Spleen (tissue), 13 donors: ENCODE measurements around the gene SLN. TPM values are rescaled to one million over a fixed set of nuclear protein-coding genes. Genes with fewer than 3 reads are reported as not detected.
"Not testable (repeated sequence)": the region's sequence is repeated elsewhere in the genome, so short reads cannot be mapped to it uniquely, and the experiment has no call there.

Experiments
- DNase-seq: peaks from one replicate; pipeline ENCODE4 v3.0.0-alpha.2; 2020
- H3K27ac ChIP-seq, 8 donors: fragments of 200-600 bp; sonication (generic) in 7 of 8; 1 replicate in 4 of 8; 2 replicates in 4 of 8; pipeline versions ENCODE4 v1.5.0 to v1.8.0; 2016 to 2021; ENCODE audit warnings: inconsistent platforms in 4 of 8, mild to moderate bottlenecking in 4 of 8, moderate library complexity in 1 of 8
- H3K27me3 ChIP-seq, 7 donors: fragments of 200-600 bp; sonication (generic) in 6 of 7; replicated peaks in 1 of 7; 1 replicate in 4 of 7; 2 replicates in 3 of 7; pipeline versions ENCODE4 v1.5.0 to v1.8.0; 2016 to 2021; ENCODE audit warnings: inconsistent platforms in 3 of 7, mild to moderate bottlenecking in 1 of 7
- H3K36me3 ChIP-seq, 6 donors: fragments of 200-600 bp; sonication (generic) in 5 of 6; 1 replicate in 4 of 6; 2 replicates in 2 of 6; pipeline versions ENCODE4 v1.5.0 to v1.8.0; 2016 to 2021; ENCODE audit warnings: inconsistent platforms in 2 of 6
- H3K4me1 ChIP-seq, 6 donors: fragments of 200-600 bp; sonication (generic) in 5 of 6; 1 replicate in 3 of 6; 2 replicates in 3 of 6; pipeline versions ENCODE4 v1.5.0 to v1.8.0; 2016 to 2021; ENCODE audit warnings: inconsistent platforms in 3 of 6
- H3K4me3 ChIP-seq, 8 donors: fragments of 200-600 bp; sonication (generic) in 7 of 8; 1 replicate in 4 of 8; 2 replicates in 4 of 8; pipeline versions ENCODE4 v1.5.0 to v1.8.0; 2016 to 2021; ENCODE audit warnings: inconsistent platforms in 4 of 8, mild to moderate bottlenecking in 4 of 8, moderate library complexity in 2 of 8
- H3K9me3 ChIP-seq, 8 donors: fragments of 200-600 bp; sonication (generic) in 7 of 8; 1 replicate in 4 of 8; 2 replicates in 4 of 8; pipeline versions ENCODE4 v1.5.0 to v1.8.0; 2016 to 2021; ENCODE audit warnings: inconsistent platforms in 4 of 8
- CTCF ChIP-seq, 11 experiments: fragments of 200-600 bp in 7 of 11; fragments of 450-650 bp in 4 of 11; sonication (generic) in 4 of 11; IDR thresholded peaks in 8 of 11; conservative IDR thresholded peaks in 3 of 11; 1 replicate in 7 of 11; 2 replicates in 4 of 11; pipeline versions ENCODE4 v1.4.0 to v1.8.0; 2016 to 2021; ENCODE audit warnings: antibody characterized with exemption in 11 of 11, inconsistent platforms in 4 of 11, mild to moderate bottlenecking in 1 of 11
- POLR2A ChIP-seq, 3 donors: fragments of 450-650 bp; IDR thresholded peaks; one replicate each; pipeline ENCODE4 v1.5.1; 2017; ENCODE audit warnings: antibody characterized with exemption in 3 of 3, mild to moderate bottlenecking in 1 of 3
- POLR2AphosphoS5 ChIP-seq, 3 donors: sonication (generic); formaldehyde crosslinking; IDR thresholded peaks; one replicate each; pipeline ENCODE4 v1.5.1; 2017; ENCODE audit warnings: antibody characterized with exemption in 3 of 3
- WGBS, 5 donors: extraction: QIAGEN DNeasy Blood & Tissue Kit in 3 of 5; methylation state at CpG; one replicate each; pipeline versions ENCODE4 v1.1.5 to v1.1.7; 2013 to 2018; 5-methylcytosine and 5-hydroxymethylcytosine counted together
- intact Hi-C: fragments of 100-400 bp; cut with DNase I; formaldehyde crosslinking; loops from one replicate; pipeline ENCODE4 v1.15.0; 2023; ENCODE audit warnings: low total_unique reads
- long read RNA-seq, 2 donors: transcript quantifications; one replicate each; lab custom pipeline, GENCODE V29; 2026
- polyA plus RNA-seq, 3 donors: library from polyadenylated mRNA; stranded (reverse); fragments of 200-250 nt; gene quantifications; one replicate each; pipeline ENCODE4 v1.2.1, GENCODE V29; 2013
- total RNA-seq, 7 donors: library from RNA; depleted of rRNA in 3 of 7; stranded (reverse); fragments of >200 nt in 3 of 7; fragmentation: NEBNext Ultra II Directional in 4 of 7; extraction: Animal tissue kit (Norgen Biotek cat#: 25700) in 4 of 7; gene quantifications; one replicate each; pipeline versions ENCODE4 v1.1.0 to v1.2.1, GENCODE V29; 2016 to 2021
- donor health status: healthy with polysubstance abuse.
- donor health status: DM: no; HTN: no; CAD: no; lungs with moderate emphysema.
- donor health status: DM: no; HTN: no; CAD: no.
- donor health status: Bipolar disorder and iron deficiency.
- donor health status: healthy.
- donor health status: DM: no; HTN: no; CAD: no.
- donor health status: DM: yes; HTN: yes; CAD: no.

Gene SLN
- total RNA-seq (under 1 TPM in 1 of 7 donors, not detected in 6; 0.73 TPM), polyA plus RNA-seq (under 1 TPM; 0.09 to 0.86 (median 0.24) TPM)
- long read RNA-seq, donor 1, partial matches to known transcripts, result 0 of 1 reads
- long read RNA-seq, donor 1, other reads (novel, unspliced or antisense), result 0 of 1 reads
- long read RNA-seq, donor 2, partial matches to known transcripts, result 0 of 1 reads
- long read RNA-seq, donor 2, other reads (novel, unspliced or antisense), result 0 of 1 reads

- Histone ChIP-seq H3K9me3 (no peaks in the 10 kb centered on the region), H3K27me3 (peaks cover 0 to 39% (median 0%) of the 10 kb centered on the region in 7 donors), H3K4me1 (no peaks in the 10 kb centered on the region), H3K36me3 (no peaks in the 10 kb centered on the region), H3K27ac (no peak within 1 kb of the TSS), H3K4me3 (no peak within 1 kb of the TSS)
- 66 to 70% (median 66%) methylated on average over 12 of the region's 12 CpGs for WGBS, 5 donors
- no peak for DNase-seq
- TF ChIP-seq POLR2AphosphoS5 (IDR thresholded peaks at IDR 0.05) (no peak), POLR2A (IDR thresholded peaks at IDR 0.05) (no peak), CTCF (IDR thresholded peaks at IDR 0.05 in 8 of 11, conservative IDR thresholded peaks at IDR 0.05 in 3 of 11) (no peak)
- intact Hi-C loops, result no loop called here
These were observed at the start of gene SLN for GRCh38 chr11:107711861-107712755. TSS of gene SLN (minus strand) at chr11:107712056.

GRCh38 chr11:107758719-107759355 is 47.0 kb upstream of the SLN start:
- DNase-seq, intact Hi-C loops, H3K4me1 ChIP-seq, H3K36me3 ChIP-seq, H3K4me3 ChIP-seq, H3K9me3 ChIP-seq, H3K27ac ChIP-seq: not testable (repeated sequence)
- peaks cover 0 to 24% (median 0%) of the 10 kb centered on the region in 7 donors for H3K27me3 ChIP-seq
- WGBS, 5 donors, result 77 to 86% (median 80%) methylated on average over 6 to 7 of the region's 7 CpGs

- intact Hi-C loops, result no loop called here
- no peak overlapping the region for H3K4me3 ChIP-seq
- no peaks in the 10 kb centered on the region for H3K36me3 ChIP-seq
- no peak overlapping the region for H3K27ac ChIP-seq
- TF ChIP-seq POLR2AphosphoS5 (IDR thresholded peaks at IDR 0.05), result no peak
- TF ChIP-seq CTCF (IDR thresholded peaks at IDR 0.05 in 8 of 11, conservative IDR thresholded peaks at IDR 0.05 in 3 of 11), result no peak
- TF ChIP-seq POLR2A (IDR thresholded peaks at IDR 0.05), result no peak
- H3K27me3 ChIP-seq, result peaks cover 0 to 24% (median 0%) of the 10 kb centered on the region in 7 donors
- H3K4me1 ChIP-seq, result no peaks in the 10 kb centered on the region
- 80 to 95% (median 92%) methylated on average over 1 of the region's 1 CpG for whole genome bisulfite sequencing, 5 donors
- peaks cover 0 to 9% (median 0%) of the 10 kb centered on the region in 8 donors for H3K9me3 ChIP-seq
- no peak for DNase-seq
These were observed 45.8 kb upstream of the SLN start for GRCh38 chr11:107757661-107758060.

- intact Hi-C loops, result no loop called here
- Histone ChIP-seq H3K9me3 (peaks cover 0 to 9% (median 0%) of the 10 kb centered on the region in 8 donors), H3K27me3 (peaks cover 0 to 24% (median 0%) of the 10 kb centered on the region in 7 donors), H3K36me3 (no peaks in the 10 kb centered on the region), H3K4me1 (no peaks in the 10 kb centered on the region), H3K4me3 (no peak overlapping the region), H3K27ac (no peak overlapping the region)
- no peak for DNase-seq
- TF ChIP-seq CTCF (IDR thresholded peaks at IDR 0.05 in 8 of 11, conservative IDR thresholded peaks at IDR 0.05 in 3 of 11), result no peak
- no peak for TF ChIP-seq POLR2AphosphoS5 (IDR thresholded peaks at IDR 0.05)
- TF ChIP-seq POLR2A (IDR thresholded peaks at IDR 0.05), result no peak
- 82 to 100% (median 86%) methylated on average over 1 of the region's 1 CpG for WGBS, 5 donors
These were observed 44.7 kb upstream of the SLN start for GRCh38 chr11:107756553-107756952.
